Measurements from ENCODE around the gene LGALS4.
"Not testable (repeated sequence)": the region's sequence is repeated elsewhere in the genome, so short reads cannot be mapped to it uniquely, and the experiment has no call there.

The LGALS4 gene

GRCh38 chr19:38819231-38819920 lies 6.6 kb upstream of the LGALS4 start:
- no peak for DNase-seq

- no peak for DNase-seq
Observed at GRCh38 chr19:38817081-38817480, 4.3 kb upstream of the LGALS4 start.

DNA sequence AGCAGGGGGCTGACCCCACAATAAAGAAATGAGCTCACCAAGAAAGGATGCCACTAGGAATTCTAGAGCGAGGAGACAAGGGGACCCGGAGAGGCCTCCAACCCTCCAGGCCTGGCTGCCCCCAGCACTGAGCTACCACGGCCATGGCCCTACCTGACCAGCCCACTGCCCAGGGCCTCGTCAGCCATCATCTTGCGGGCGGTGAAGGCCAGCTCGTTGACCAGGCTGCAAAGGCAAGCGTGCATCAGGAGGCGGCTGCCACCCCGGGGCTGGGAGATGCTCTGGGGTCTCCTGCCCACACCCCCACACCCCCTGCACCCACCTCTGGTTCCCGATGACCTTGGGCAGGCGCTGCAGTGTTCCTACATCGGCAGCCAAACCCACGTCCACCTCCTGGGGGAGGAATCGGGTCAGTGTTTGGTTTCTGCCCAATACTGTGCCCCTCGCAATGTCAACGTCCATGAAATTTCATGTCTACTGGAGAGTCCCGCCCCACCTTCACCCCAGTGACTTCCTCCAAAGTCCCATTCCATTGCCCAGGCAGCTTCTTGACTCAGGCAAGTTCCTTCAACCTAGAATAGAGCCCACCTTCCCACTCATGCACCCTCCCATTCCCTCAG lies 3.5 kb upstream of the LGALS4 start:
- DNase-seq = no peak

DNA sequence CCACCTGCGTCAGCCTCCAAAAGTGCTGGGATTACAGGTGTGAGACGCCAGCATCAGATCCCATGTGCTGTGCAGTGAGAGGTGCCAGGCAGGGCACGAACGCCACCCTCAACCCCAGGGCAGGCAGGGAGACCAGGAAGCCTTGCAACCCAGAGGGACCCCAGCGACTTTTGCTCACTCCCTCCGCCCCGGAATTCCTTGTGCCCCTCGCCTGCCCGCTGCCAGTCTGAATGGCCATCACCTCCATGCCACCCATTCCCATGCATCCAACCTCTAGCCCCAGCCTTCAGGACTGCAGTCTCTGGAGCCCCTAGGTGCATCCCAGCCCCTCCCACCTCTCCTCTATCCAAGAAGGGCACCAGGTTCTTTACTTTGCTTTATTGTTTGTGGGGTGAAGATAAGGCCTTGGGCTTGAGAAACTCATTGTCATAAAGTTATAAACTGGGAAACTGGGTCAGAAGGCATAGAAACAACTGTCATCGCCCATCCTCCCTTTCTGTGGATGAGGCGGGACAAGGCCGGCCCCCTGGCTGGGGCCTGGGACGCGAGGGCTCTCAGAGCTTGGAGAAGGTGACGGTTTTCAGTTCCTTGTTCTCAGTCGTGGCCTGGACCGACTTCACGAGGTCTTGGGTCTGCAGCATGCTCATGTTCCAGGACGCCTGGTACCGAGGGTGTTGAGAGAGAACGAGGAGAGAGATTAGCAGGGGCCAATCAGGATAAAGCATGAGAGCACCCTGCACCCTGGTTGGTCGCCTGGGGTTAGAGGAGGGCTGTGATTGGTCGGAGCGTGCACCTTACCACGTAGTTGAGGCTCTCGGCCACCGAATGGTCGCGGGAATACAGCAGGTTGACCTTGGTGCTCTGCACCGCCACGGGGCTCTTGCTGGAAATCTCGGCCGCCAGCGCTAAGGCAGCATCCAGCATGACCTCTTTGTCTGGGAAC lies 2.6 kb upstream of the LGALS4 start:
- DNase-seq = no peak

DNA sequence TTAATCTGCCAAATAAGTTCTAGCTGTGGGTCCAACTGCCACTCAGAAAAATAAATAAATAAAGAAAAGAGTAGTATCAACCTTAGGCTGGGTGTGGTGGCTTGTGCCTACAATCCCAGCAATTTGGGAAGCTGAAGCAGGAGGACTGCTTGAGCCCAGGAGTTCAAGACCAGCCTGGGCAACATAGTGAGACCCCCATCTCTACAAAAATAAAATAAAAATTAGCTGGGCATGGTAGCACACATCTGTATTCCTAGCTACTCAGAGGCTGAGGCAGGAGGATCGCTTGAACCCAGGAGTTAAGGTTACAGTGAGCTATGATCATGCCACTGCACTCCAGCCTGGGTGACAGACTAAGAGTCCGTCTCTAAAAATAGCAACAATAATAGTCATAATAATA lies 1.2 kb upstream of the LGALS4 start:
- DNase-seq = not testable (repeated sequence)

- DNase-seq = no peak
Observed at GRCh38 chr19:38813323-38813722, 578 bp upstream of the LGALS4 start.

DNA sequence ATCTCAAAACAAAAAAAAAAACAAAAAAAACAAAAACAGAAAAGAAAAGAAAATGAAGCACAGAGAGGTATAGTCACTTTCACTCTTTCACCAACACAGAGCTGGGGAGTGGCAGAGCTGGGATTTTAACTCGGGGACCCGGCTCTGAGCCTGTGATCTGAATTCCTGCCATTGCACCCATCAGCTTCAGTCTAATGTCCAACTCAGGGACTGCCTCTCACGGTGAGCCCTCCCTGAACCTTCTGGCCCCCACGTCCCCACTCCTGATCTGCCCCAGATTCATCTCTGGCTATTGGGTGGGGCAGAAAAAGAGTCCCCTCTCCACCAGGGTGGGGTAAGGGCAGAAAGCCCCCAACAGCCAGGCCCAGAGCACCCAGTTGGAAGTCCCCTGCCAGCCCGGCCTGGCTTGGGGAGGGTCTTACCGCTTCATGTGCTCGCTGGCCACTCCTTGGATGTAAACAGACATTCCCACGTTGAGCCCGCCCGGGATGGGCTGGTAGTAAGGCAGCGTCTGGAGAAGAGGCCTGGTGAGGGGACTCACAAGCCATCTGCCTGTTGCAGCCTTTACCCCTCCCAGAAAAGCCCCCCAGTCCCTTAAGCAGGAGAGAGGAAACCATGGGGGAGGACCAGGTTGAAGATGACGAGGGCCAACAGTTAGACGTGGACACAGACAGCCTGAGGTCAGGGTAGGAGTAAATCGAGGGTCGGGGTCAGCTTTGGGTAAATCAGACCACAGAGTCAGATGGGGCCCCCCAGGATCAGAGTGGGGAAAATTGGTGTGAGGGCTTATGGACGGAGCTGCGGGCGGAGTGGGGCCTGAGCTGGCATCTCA lies 520 bp downstream of the LGALS4 start:
- DNase-seq = no peak

- DNase-seq = no peak
Observed at GRCh38 chr19:38809592-38810252, 3.0 kb downstream of the LGALS4 start.

DNA sequence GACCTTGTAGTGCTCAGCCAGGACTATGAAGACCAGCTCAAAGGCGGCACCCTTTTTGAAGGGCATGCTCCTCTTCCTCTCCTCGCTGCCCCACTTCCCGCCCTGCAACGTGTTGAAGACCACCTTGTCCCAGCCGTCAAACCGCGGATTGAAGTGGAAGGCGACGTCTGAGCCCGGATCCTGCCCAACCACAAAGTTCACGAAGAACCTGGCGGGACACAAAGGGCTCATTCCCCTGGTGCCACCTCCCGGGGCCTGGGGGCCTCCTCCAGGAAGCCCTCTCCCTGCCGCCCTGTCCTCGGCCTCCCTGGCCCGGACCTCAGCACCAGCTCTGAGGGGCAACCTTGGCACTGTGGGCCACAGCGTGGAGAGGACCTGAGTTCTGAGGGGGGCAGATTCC lies 4.0 kb downstream of the LGALS4 start:
- no peak for DNase-seq

GRCh38 chr19:38807374-38808098 lies 5.2 kb downstream of the LGALS4 start:
- DNase-seq = not testable (repeated sequence)

GRCh38 chr19:38806371-38806770 lies 6.4 kb downstream of the LGALS4 start:
- DNase-seq = no peak

DNA sequence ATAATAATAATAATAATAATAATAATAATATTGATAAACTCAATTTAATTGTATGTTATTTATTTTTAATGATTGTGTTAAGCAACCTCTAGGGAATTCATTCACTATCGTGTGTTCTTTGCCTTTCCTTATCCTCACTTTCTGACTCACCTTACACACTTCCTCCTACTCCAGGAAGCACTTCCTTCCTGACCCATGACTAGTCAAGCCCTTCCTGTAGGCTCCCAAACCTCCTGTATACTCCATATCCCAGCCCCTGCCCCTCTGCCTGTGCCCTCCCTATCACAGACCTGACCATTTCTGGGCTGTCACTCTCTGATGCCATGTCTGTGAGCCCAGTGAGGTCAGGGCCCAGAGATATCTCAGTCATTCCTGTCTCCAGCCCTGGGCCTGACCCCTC lies 7.6 kb downstream of the LGALS4 start:
- DNase-seq = no peak

GRCh38 chr19:38803543-38803942 lies 9.2 kb downstream of the LGALS4 start:
- no peak for DNase-seq

DNA sequence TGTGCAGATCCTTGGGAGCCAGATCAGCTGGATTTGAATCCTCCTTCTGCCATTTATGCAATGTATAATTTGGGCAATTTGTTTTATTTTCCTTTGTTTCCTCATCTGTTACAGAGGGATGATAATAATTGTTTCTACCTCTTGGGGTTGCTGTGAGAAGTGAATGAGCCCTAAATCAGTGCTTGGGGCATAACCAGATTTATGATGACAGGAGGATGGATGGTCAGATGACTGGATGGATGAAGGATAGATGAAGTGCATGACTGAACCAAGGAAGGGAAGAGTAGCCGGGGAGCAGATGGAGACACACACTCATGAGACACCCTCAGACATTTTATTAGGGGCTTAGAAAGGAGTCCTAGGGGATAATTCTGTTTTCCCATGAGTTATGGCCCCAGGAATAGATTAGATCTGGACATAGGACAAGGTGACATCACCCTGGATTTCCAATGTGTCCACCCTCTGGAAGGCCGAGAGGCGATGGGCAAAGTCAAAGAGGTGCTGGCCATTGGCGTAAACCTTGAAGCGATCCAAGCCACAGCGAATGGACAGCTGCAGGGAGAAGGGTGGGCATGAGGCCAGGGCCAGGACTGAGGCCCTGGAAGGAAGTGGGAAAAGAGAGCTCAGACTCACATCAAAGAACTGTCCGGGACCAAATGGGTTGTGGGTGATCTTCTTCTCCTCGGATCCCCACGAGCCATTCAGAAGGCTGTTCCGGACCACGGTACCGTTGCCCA lies 11.2 kb downstream of the LGALS4 start:
- DNase-seq = no peak

GRCh38 chr19:38800577-38801347 lies 12.0 kb downstream of the LGALS4 start:
- no peak for DNase-seq

DNA sequence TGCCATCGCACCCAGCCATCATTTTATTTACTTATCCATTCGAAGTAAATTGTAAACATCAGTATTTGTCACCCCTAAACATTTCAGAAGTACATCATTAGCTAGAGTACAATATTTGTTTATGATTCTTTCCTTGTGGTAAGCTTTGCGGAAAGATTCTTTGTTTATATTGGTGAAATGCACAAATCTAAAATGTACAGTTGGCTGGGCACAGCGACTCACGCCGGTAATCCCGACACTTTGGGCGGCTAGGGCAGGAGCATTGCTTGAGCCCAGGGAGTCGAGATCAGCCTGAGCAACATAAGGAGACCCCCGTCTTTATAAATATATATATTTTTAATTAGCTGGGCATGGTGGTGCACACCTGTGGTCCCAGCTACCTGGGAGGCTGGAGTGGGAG lies 13.6 kb downstream of the LGALS4 start:
- DNase-seq = no peak

DNA sequence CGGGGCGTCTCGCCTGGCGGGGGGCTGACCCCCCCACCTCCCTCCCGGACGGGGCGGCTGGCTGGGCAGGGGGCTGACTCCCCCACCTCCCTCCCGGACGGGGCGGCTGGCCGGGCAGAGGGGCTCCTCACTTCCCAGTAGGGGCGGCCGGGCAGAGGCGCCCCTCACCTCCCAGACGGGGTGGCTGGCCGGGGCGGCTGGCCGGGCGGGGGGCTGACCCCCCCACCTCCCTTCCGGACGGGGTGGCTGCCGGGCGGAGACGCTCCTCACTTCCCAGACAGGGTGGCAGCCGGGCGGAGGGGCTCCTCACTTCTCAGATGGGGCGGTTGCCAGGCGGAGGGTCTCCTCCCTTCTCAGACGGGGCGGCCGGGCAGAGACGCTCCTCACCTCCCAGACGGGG lies 15.0 kb downstream of the LGALS4 start:
- DNase-seq = not testable (repeated sequence)

GRCh38 chr19:38796154-38796553 lies 16.6 kb downstream of the LGALS4 start:
- no peak for DNase-seq

DNA sequence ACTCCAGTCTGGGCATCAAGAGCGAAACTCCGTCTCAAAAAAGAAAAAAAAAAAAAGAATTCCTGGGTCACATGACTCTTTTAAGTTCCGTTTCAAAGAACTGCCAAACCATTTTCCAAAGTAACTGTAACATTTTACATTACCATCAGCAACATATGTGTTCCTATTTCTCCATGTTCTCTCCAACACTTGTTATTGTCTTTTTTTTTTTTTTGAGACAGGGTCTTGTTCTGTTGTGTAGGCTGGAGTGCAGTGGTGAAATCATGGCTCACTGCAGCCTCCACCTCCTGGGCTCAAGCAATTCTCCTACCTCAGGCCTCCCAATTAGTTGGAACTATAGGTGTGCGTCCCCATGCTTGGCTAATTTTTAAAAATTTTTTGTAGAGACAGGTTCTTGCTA lies 17.2 kb downstream of the LGALS4 start:
- no peak for DNase-seq

- no peak for DNase-seq
Observed at GRCh38 chr19:38793671-38794070, 19.1 kb downstream of the LGALS4 start.

Measured in T-helper 1 cell (primary cell).